Measurements from ENCODE around the gene WDTC1. TPM values are rescaled to one million over a fixed set of nuclear protein-coding genes. Genes with fewer than 3 reads are reported as not detected.

The WDTC1 gene
- total and polyA plus RNA-seq, 9 of the 15 experiments (the other 6 are each of a cell fraction or from before 2014, with no cell fraction given) = 0.18 to 32.3 (median 8.8) TPM

GRCh38 chr1:27350663-27351540, 116.5 kb downstream of the WDTC1 start (continued):
- TF ChIP-seq ZZZ3 (IDR thresholded peaks at IDR 0.05) (no peak), ZNF583 (CRISPR knock-in tag; IDR thresholded peaks at IDR 0.05) (no peak), E2F1 (CRISPR knock-in tag; IDR thresholded peaks at IDR 0.05) (no peak), ZNF644 (tag; IDR thresholded peaks at IDR 0.05; ENCODE audit: low read depth) (no peak), ZNF76 (CRISPR knock-in tag; IDR thresholded peaks at IDR 0.05; ENCODE audit: borderline replicate concordance) (no peak), NEUROD1 (IDR thresholded peaks at IDR 0.05; ENCODE audit: borderline replicate concordance, low read depth, low read length, partially characterized antibody) (no peak), MTA2 (IDR thresholded peaks at IDR 0.05; ENCODE audit: low read depth) (no peak), THRB (CRISPR knock-in tag; conservative IDR thresholded peaks at IDR 0.05) (no peak), MNT (conservative IDR thresholded peaks at IDR 0.05) (no peak), ZBTB11 (CRISPR knock-in tag; IDR thresholded peaks at IDR 0.05) (no peak), MXI1 (IDR thresholded peaks at IDR 0.05; ENCODE audit: low read depth, low read length) (no peak), ZFP36 (IDR thresholded peaks at IDR 0.05; ENCODE audit: low read depth, low read length, partially characterized antibody) (no peak), ARNT (IDR thresholded peaks at IDR 0.05) (no peak), AFF1 (IDR thresholded peaks at IDR 0.05; ENCODE audit: low read depth in 1 of 2, partially characterized antibody in 2 of 2) (no peak)

Measured in K562 (cell line).